ENCODE data around the gene ZBTB2. TPM values are rescaled to one million over a fixed set of nuclear protein-coding genes. Genes with fewer than 3 reads are reported as not detected.
"Not testable (repeated sequence)": the region's sequence is repeated elsewhere in the genome, so short reads cannot be mapped to it uniquely, and the experiment has no call there.

ZBTB2 gene
- total RNA-seq, 2 experiments from 2014 or later: 25.9 to 33.1 TPM

DNA sequence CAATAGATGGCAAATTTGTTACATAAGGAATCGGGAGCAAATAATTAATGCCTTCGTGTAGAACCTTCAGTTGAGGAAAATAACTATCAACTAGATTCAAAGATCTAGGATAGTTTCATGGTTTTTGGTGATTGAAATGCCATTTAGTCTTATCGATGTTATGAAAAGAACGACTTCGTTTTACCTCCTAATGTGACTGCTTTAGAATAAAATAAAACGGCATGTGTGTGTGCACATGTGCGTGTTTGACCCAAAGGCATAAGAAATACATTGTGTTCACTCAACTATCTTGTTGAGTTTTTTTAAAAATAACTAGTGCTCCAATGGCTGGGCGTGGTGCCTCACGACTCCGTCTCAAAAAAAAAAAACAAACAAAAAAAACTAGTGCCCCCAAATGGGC is 37.6 kb downstream of the ZBTB2 start:
- Mint-ChIP-seq H3K9me3 (ENCODE audit: low read depth) (no peaks in the 10 kb centered on the region), H3K27me3 (no peaks in the 10 kb centered on the region), H3K36me3 (peaks cover 4% of the 10 kb centered on the region), H3K27ac (no peak overlapping the region), H3K4me1 (peaks cover 9% of the 10 kb centered on the region), H3K4me3 (no peak overlapping the region)
- ATAC-seq (no peak), DNase-seq (no peak)
- CTCF ChIA-PET: interaction anchor here (0.9 to 1.6 kb wide), 3 partner anchors 19 to 955 kb away, joined by 3 read pairs; no protein-coding TSS in a partner anchor

DNA sequence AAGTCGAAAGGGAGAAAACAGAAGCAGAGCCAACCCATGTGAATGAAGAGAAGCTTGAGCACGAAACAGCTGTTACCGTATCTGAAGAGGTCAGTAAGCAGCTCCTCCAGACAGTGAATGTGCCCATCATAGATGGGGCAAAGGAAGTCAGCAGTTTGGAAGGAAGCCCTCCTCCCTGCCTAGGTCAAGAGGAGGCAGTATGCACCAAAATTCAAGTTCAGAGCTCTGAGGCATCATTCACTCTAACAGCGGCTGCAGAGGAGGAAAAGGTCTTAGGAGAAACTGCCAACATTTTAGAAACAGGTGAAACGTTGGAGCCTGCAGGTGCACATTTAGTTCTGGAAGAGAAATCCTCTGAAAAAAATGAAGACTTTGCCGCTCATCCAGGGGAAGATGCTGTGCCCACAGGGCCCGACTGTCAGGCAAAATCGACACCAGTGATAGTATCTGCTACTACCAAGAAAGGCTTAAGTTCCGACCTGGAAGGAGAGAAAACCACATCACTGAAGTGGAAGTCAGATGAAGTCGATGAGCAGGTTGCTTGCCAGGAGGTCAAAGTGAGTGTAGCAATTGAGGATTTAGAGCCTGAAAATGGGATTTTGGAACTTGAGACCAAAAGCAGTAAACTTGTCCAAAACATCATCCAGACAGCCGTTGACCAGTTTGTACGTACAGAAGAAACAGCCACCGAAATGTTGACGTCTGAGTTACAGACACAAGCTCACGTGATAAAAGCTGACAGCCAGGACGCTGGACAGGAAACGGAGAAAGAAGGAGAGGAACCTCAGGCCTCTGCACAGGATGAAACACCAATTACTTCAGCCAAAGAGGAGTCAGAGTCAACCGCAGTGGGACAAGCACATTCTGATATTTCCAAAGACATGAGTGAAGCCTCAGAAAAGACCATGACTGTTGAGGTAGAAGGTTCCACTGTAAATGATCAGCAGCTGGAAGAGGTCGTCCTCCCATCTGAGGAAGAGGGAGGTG is 38.7 kb downstream of the ZBTB2 start:
- ATAC-seq (no peak), DNase-seq (no peak)
- Mint-ChIP-seq H3K4me3 (no peak overlapping the region), H3K27ac (no peak overlapping the region), H3K4me1 (peaks cover 4% of the 10 kb centered on the region), H3K27me3 (no peaks in the 10 kb centered on the region), H3K36me3 (no peaks in the 10 kb centered on the region), H3K9me3 (ENCODE audit: low read depth) (no peaks in the 10 kb centered on the region)
- CTCF ChIA-PET: interaction anchor here (1.0 kb wide), 3 partner anchors 28 to 461 kb away, joined by 3 to 4 read pairs (median 3); no protein-coding TSS in a partner anchor

DNA sequence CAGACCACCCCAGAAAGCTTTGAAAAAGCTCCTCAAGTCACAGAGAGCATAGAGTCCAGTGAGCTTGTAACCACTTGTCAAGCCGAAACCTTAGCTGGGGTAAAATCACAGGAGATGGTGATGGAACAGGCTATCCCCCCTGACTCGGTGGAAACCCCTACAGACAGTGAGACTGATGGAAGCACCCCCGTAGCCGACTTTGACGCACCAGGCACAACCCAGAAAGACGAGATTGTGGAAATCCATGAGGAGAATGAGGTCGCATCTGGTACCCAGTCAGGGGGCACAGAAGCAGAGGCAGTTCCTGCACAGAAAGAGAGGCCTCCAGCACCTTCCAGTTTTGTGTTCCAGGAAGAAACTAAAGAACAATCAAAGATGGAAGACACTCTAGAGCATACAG is 39.6 kb downstream of the ZBTB2 start:
- H3K4me3 Mint-ChIP-seq: no peak overlapping the region
- ATAC-seq (no peak), DNase-seq (no peak)
- no peaks in the 10 kb centered on the region for H3K9me3 Mint-ChIP-seq (ENCODE audit: low read depth)
- no peak overlapping the region for H3K27ac Mint-ChIP-seq
- no peaks in the 10 kb centered on the region for H3K36me3 Mint-ChIP-seq
- H3K4me1 Mint-ChIP-seq: no peaks in the 10 kb centered on the region
- H3K27me3 Mint-ChIP-seq: no peaks in the 10 kb centered on the region
- CTCF ChIA-PET: interaction anchor here (1.0 kb wide), 1 partner anchor 27 kb away, joined by 3 read pairs; no protein-coding TSS in a partner anchor

DNA sequence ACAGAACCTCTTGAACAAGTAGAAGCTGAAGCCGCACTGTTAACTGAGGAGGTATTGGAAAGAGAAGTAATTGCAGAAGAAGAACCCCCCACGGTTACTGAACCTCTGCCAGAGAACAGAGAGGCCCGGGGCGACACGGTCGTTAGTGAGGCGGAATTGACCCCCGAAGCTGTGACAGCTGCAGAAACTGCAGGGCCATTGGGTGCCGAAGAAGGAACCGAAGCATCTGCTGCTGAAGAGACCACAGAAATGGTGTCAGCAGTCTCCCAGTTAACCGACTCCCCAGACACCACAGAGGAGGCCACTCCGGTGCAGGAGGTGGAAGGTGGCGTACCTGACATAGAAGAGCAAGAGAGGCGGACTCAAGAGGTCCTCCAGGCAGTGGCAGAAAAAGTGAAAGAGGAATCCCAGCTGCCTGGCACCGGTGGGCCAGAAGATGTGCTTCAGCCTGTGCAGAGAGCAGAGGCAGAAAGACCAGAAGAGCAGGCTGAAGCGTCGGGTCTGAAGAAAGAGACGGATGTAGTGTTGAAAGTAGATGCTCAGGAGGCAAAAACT is 40.1 kb downstream of the ZBTB2 start:
- Mint-ChIP-seq H3K4me3 (no peak overlapping the region), H3K36me3 (no peaks in the 10 kb centered on the region), H3K9me3 (ENCODE audit: low read depth) (no peaks in the 10 kb centered on the region), H3K27me3 (no peaks in the 10 kb centered on the region), H3K4me1 (no peaks in the 10 kb centered on the region), H3K27ac (no peak overlapping the region)
- CTCF ChIA-PET: no interaction called here
- no peak for DNase-seq
- no peak for ATAC-seq

DNA sequence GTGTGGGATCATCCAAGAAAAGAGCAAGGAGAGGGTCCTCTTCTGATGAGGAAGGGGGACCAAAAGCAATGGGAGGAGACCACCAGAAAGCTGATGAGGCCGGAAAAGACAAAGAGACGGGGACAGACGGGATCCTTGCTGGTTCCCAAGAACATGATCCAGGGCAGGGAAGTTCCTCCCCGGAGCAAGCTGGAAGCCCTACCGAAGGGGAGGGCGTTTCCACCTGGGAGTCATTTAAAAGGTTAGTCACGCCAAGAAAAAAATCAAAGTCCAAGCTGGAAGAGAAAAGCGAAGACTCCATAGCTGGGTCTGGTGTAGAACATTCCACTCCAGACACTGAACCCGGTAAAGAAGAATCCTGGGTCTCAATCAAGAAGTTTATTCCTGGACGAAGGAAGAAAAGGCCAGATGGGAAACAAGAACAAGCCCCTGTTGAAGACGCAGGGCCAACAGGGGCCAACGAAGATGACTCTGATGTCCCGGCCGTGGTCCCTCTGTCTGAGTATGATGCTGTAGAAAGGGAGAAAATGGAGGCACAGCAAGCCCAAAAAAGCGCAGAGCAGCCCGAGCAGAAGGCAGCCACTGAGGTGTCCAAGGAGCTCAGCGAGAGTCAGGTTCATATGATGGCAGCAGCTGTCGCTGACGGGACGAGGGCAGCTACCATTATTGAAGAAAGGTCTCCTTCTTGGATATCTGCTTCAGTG is 40.8 kb downstream of the ZBTB2 start:
- ATAC-seq (no peak), DNase-seq (no peak)
- no peaks in the 10 kb centered on the region for H3K4me1 Mint-ChIP-seq
- H3K9me3 Mint-ChIP-seq (ENCODE audit: low read depth): no peaks in the 10 kb centered on the region
- H3K27ac Mint-ChIP-seq: no peak overlapping the region
- no peaks in the 10 kb centered on the region for H3K27me3 Mint-ChIP-seq
- H3K36me3 Mint-ChIP-seq: no peaks in the 10 kb centered on the region
- H3K4me3 Mint-ChIP-seq: no peak overlapping the region
- CTCF ChIA-PET: interaction anchor here (3.7 kb wide), 1 partner anchor 25 kb away, joined by 14 read pairs; no protein-coding TSS in a partner anchor

DNA sequence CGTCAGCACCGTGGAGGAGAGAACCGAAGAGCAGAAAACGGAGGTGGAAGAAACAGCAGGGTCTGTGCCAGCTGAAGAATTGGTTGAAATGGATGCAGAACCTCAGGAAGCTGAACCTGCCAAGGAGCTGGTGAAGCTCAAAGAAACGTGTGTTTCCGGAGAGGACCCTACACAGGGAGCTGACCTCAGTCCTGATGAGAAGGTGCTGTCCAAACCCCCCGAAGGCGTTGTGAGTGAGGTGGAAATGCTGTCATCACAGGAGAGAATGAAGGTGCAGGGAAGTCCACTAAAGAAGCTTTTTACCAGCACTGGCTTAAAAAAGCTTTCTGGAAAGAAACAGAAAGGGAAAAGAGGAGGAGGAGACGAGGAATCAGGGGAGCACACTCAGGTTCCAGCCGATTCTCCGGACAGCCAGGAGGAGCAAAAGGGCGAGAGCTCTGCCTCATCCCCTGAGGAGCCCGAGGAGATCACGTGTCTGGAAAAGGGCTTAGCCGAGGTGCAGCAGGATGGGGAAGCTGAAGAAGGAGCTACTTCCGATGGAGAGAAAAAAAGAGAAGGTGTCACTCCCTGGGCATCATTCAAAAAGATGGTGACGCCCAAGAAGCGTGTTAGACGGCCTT is 41.6 kb downstream of the ZBTB2 start:
- no peaks in the 10 kb centered on the region for H3K36me3 Mint-ChIP-seq
- no peaks in the 10 kb centered on the region for H3K9me3 Mint-ChIP-seq (ENCODE audit: low read depth)
- ATAC-seq (no peak), DNase-seq (no peak)
- CTCF ChIA-PET: interaction anchor here (3.7 kb wide), 1 partner anchor 25 kb away, joined by 14 read pairs; no protein-coding TSS in a partner anchor
- H3K27ac Mint-ChIP-seq: no peak overlapping the region
- H3K4me1 Mint-ChIP-seq: no peaks in the 10 kb centered on the region
- H3K27me3 Mint-ChIP-seq: no peaks in the 10 kb centered on the region
- H3K4me3 Mint-ChIP-seq: no peak overlapping the region

DNA sequence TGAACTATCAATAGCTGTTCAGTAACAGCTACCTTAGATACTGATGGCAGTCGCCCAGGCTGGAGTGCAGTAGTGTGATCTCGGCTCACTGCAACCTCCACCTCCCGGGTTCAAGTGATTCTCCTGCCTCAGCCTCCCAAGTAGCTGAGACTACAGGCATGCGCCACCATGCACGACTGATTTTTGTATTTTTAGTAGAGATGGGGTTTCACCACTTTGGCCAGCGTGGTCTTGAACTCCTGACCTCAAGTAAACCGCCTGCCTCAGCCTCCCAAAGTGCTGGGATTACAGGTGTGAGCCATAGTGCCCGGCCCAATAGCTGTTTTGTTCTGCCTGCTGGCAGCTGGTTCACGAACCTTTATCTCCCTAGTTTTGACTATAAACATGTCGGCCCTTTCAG is 48.6 kb downstream of the ZBTB2 start:
- CTCF ChIA-PET: interaction anchor here (0.5 to 1.7 kb wide), 4 partner anchors 11 to 451 kb away, joined by 3 to 10 read pairs (median 4); no protein-coding TSS in a partner anchor
- not testable (repeated sequence) for H3K27me3 Mint-ChIP-seq; ATAC-seq; H3K9me3 Mint-ChIP-seq (ENCODE audit: low read depth); DNase-seq; H3K4me3 Mint-ChIP-seq; H3K36me3 Mint-ChIP-seq; H3K27ac Mint-ChIP-seq; H3K4me1 Mint-ChIP-seq

DNA sequence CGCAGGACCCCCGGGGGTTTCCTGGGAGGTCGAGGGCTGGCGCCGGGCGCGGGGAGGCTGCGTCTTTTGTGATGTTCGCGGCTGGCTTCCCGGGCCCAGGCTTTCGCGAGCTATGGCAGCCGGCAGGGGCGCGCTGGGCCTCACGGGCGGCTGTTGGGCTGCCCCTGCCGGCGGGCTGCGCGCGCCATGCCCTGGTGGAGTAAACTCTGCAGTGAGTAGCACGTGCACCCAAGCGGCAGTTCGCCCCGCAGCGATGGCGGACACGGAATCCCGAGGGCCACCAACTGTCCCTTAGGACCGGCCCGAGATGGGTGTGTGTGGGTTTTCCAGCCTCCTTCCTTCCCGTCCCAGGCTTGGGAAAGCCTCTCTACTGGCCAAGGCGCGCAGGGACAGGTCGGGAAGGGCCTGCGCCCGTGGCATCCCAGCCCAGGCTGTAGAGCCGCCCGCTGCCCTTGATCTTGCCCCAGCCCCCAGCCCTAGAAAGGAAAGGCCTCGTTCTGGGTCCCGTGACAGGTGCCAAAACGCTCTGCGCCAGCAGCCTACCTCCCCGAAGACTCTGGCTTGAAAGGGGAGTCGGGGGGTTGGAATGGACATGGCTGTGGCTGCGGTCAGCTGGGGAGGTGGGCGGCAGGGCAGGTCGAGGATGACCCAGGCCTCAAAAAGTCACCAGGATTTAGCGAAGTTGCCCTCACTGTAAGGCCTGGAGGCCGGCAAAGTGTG is 49.7 kb downstream of the ZBTB2 start:
- CTCF ChIA-PET: no interaction called here

DNA sequence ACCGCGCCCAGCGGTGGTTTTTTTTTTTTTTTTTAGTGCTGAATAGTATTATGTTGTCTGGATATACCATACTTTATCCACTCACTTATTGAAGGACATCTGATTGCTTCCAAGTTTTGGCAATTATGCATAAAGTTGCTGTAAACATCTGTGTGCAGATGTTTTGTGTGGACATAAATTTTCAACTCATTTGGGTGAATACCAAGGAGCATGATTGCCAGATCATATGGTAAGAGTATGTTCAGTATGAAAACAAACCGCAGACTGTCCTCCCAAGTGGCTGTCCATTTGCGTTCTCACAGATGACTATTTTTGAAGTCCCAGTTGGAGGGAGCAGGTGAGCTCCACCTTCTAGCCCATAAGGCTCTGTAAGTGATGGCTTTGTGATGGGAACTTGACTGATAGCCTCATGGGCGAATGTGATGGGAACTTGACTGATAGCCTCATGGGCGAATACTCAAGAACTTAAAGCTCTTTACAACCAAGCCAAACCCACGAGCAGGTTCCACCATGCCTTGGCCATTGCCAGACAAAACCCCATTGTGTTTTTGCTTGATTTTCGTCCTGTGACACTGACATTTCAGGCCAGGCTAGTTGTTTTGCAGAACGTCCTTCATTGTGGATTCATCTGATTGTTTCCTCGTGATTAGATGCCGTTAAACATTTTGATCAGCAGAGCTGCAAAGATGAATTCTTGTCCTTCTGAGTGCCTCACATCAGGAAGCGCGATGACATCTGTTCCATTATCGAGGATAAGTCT is 51.0 kb downstream of the ZBTB2 start:
- Mint-ChIP-seq H3K36me3 (no peaks in the 10 kb centered on the region), H3K27me3 (peaks cover 12% of the 10 kb centered on the region), H3K27ac (no peak overlapping the region), H3K4me3 (no peak overlapping the region), H3K9me3 (ENCODE audit: low read depth) (no peaks in the 10 kb centered on the region), H3K4me1 (no peaks in the 10 kb centered on the region)
- DNase-seq (no peak), ATAC-seq (no peak)
- CTCF ChIA-PET: interaction anchor here (8.4 kb wide), 1 partner anchor 15 kb away, joined by 70 read pairs; no protein-coding TSS in a partner anchor

More for the DNA sequence above, 49.7 kb downstream of the ZBTB2 start:
- peaks cover 12% of the 10 kb centered on the region for H3K27me3 Mint-ChIP-seq
- H3K27ac Mint-ChIP-seq: no peak overlapping the region
- ATAC-seq (no peak), DNase-seq (no peak)
- no peak overlapping the region for H3K4me3 Mint-ChIP-seq
- no peaks in the 10 kb centered on the region for H3K4me1 Mint-ChIP-seq
- no peaks in the 10 kb centered on the region for H3K36me3 Mint-ChIP-seq
- no peaks in the 10 kb centered on the region for H3K9me3 Mint-ChIP-seq (ENCODE audit: low read depth)

DNA sequence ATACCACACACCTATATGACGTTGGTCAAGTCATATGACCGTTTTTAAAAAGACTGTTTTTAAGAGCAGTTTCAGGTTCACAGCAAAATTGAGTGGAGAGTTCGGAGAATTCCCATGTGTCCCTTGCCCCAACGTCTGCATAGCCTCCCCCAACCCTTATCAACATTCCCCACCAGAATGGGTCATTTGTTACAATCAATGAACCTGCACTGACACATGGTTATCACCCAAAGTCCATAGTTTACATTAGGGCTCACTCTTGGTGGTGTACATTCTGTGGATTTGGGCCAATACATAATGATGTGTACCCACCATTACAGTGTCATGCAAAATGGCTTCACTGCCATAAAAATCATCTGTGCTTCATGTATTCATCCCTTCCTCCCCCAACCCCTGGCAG is 52.0 kb downstream of the ZBTB2 start:
- CTCF ChIA-PET: interaction anchor here (2.1 to 8.4 kb wide), 2 partner anchors 14 to 325 kb away, joined by 6 to 70 read pairs; no protein-coding TSS in a partner anchor
- no peak for DNase-seq
- Mint-ChIP-seq H3K27me3 (peaks cover 12% of the 10 kb centered on the region), H3K4me3 (no peak overlapping the region), H3K27ac (no peak overlapping the region), H3K4me1 (peaks cover 3% of the 10 kb centered on the region), H3K9me3 (ENCODE audit: low read depth) (no peaks in the 10 kb centered on the region), H3K36me3 (no peaks in the 10 kb centered on the region)
- no peak for ATAC-seq

DNA sequence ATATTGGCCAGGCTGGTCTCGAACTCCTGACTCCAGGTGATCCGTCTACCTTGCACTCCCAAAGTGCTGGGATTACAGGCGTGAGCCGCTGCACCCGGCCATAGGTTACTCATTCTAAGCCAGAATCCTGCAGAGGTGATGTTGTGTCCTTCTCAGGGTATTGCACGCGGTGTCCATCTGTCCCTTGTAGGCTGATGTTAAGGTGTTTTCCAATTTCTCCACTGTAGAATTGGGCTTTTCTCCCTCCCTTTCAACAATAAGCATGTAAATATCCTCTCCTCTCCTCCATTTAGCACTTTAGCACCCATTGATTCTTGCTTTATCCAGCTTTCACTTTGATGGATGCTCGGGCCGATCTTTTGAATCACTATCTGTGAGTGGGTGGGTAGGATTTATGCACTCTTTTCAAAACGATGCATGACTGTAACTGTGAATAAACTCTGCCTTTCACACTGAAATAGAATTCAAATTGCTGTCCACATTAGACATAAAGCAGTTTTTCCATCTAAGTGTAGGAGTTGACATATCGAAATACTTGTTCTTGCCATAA is 52.6 kb downstream of the ZBTB2 start:
- no peaks in the 10 kb centered on the region for H3K9me3 Mint-ChIP-seq (ENCODE audit: low read depth)
- no peaks in the 10 kb centered on the region for H3K36me3 Mint-ChIP-seq
- no peak overlapping the region for H3K4me3 Mint-ChIP-seq
- H3K4me1 Mint-ChIP-seq: peaks cover 3% of the 10 kb centered on the region
- H3K27ac Mint-ChIP-seq: no peak overlapping the region
- no peak for DNase-seq
- no peak for ATAC-seq
- H3K27me3 Mint-ChIP-seq: peaks cover 14% of the 10 kb centered on the region
- CTCF ChIA-PET: interaction anchor here (1.3 to 8.4 kb wide), 3 partner anchors 14 to 447 kb away, joined by 5 to 70 read pairs (median 6); no protein-coding TSS in a partner anchor

All from activated CD8-positive, alpha-beta memory T cell treated with anti-CD3 and anti-CD28 coated beads, Interleukin-2, amount 10 ng/mL, durations not matched to agents 7 days and 5 days (primary cell).